H7 (cell line): ENCODE measurements around the gene POLD1. TPM values are rescaled to one million over a fixed set of nuclear protein-coding genes. Genes with fewer than 3 reads are reported as not detected.
"Not testable (repeated sequence)": the region's sequence is repeated elsewhere in the genome, so short reads cannot be mapped to it uniquely, and the experiment has no call there.

Source experiments
- DNase-seq: peaks from one replicate; pipeline ENCODE4 v3.0.0; 2012
- H3K27me3 ChIP-seq: 2 replicates; pipeline ENCODE4 v1.6.0; 2011; ENCODE audit warnings: mild to moderate bottlenecking, low read length; ENCODE audit not compliant: control insufficient read depth, insufficient read depth
- H3K36me3 ChIP-seq: replicated peaks from 2 replicates; pipeline ENCODE4 v1.5.1; 2011; ENCODE audit warnings: low read length; ENCODE audit not compliant: control insufficient read depth, insufficient read depth
- H3K4me3 ChIP-seq: 2 replicates; pipeline ENCODE4 v1.5.1; 2011; ENCODE audit warnings: low read depth, mild to moderate bottlenecking, control low read depth, low read length, moderate library complexity; ENCODE audit not compliant: insufficient read depth
- total RNA-seq: library from RNA; depleted of rRNA; stranded (reverse); fragments of >200 nt; shearing (Covaris generic); gene quantifications from 2 replicates; pipeline ENCODE4 v1.2.3, GENCODE V29; 2014; rRNA removed

The POLD1 gene
- 167 and 185 TPM in 2 replicates for total RNA-seq

DNA sequence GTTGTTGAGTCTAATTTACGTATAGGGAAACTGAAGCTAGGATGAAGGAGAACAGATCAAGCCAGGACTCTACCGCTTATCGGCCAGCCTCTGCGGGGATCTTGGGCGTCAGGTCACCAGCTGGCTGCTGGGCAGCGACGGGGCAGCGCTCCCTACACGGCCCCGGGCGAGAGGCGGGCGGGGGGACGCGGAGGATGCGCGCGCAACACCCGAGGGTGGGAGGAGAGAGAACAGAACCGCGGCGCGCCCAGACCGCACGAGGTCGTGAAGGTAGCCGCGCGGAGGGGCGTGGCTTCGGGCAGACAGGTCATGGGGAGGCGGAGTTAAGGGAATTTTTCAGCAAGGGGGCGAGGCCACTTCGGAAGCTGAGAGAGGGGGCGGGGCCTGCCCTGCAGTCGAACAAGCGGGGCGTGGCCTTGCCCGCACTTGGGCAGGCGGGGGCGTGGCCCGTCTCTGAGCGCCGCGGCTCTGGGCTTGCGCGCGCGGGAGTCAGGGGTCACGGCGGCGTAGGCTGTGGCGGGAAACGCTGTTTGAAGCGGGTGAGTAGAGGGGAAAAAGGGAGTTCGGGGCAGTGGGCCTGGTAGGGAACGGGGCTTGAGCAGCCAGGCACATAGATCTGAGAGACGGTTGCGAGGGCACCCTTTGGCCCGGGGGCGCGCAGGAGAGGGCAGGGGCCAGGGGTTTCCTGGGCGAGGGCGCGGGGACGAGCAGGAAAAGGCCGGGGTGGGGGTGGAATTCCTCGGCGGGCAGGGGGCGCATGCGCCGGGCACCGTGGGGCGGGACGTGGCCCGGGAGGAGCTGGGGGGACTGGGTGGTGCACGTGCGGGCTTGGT is at the start of gene POLD1:
Gene POLD1 (plus strand): TSS at position 496 of the 833 bp plus-strand sequence. CDS start 14,505 bp downstream, outside the sequence.
- Histone ChIP-seq H3K27me3 (no peaks in the 10 kb centered on the region), H3K36me3 (peaks cover 26% of the 10 kb centered on the region), H3K4me3 (peak within 1 kb of the TSS; percentile 58)
- peak; percentile 100 for DNase-seq

DNA sequence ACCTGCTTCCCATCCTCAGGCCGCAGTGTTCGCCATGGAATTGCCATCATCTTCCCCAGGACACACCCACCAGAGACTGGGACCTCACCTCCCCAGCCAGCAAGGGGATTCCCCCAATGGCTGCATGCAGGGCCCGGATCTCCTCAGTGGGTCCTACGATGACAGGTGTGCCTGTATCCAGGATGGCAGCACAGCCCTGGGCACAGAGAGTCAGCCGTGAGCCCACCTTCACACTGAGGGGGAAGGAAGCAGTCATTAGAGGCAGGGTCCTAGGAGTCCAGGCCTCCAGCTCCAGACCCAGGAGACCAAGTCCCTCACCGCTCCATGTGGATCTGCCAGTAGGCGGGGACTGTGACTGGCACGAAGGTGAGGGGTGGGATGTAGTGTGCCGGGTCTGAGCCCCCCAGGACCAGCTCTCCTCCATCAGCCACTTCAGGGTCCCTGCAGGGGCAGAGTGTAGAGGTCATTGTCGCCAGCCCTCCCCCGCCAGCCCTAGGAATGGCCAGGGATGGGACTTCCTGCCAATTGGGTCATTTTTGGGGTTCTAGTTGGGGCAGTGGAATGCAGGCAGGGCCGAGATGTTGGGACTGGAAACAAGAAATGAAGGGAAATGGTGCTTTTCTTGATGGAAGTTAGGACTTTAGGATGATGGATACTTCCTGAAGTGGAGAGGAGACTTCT is 49.3 kb upstream of the POLD1 start:
- Histone ChIP-seq H3K4me3 (no peak overlapping the region), H3K36me3 (peaks cover 1% of the 10 kb centered on the region; the same call in 1 of the 2 replicates), H3K27me3 (peaks cover 3% of the 10 kb centered on the region; the same call in 1 of the 2 replicates)
- DNase-seq = no peak

DNA sequence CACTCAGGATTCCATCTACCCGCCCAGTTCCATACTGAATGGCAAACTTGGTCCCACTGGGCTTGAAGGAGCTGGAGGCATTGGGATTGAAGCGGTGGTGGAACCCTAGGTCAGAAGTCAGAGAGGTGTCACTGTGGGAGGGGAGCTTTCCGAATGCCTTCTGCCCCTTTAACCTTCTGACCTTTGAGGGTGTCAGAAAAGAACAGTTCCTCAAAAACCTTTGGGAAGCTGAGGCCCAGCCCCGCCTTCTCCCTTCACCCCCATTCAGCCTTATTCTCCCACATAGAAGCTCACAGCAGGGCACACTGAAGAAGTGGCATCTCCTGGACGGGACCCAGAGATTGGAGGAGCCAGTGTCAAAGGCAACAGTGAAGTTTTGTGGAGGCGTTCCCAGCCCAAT is 47.1 kb upstream of the POLD1 start:
- not testable (repeated sequence) for DNase-seq, H3K36me3 ChIP-seq, H3K27me3 ChIP-seq, H3K4me3 ChIP-seq

- Histone ChIP-seq H3K36me3 (peaks cover 1% of the 10 kb centered on the region; the same call in 1 of the 2 replicates), H3K4me3 (no peak overlapping the region), H3K27me3 (no peaks in the 10 kb centered on the region)
- DNase-seq = no peak
Measured at GRCh38 chr19:50340331-50340730, 43.8 kb upstream of the POLD1 start.

DNA sequence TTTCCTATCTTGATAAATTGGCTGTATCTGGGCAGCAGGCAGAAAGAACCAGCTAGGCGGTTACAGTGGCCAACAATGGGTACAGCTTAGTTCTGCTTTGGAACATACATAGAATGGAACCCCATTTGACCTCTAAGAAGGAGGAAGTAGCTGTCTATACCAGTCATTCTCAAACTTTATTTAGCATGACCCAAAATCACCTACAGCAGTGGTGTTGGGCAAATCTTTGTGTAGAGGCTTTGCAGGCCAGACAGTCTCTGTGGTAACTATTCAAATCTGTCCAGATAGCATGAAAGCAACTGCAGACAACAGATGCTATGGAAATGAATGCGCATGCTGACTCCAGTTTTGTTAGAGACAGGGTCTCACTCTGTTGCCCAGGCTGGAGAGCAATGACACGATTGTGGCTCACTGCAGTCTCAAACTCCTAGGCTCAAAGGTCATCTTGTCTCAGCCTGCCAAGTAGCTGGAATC is 43.0 kb upstream of the POLD1 start:
- no peak for DNase-seq
- peaks cover 1% of the 10 kb centered on the region; the same call in 1 of the 2 replicates for H3K36me3 ChIP-seq

GRCh38 chr19:50344661-50345318 is 39.4 kb upstream of the POLD1 start:
- no peak overlapping the region for H3K4me3 ChIP-seq
- no peaks in the 10 kb centered on the region for H3K27me3 ChIP-seq
- no peak for DNase-seq
- H3K36me3 ChIP-seq = no peaks in the 10 kb centered on the region; the same call in 1 of the 2 replicates

More for the DNA sequence above, 43.0 kb upstream of the POLD1 start:
- Histone ChIP-seq H3K27me3 (no peaks in the 10 kb centered on the region), H3K4me3 (no peak overlapping the region)

DNA sequence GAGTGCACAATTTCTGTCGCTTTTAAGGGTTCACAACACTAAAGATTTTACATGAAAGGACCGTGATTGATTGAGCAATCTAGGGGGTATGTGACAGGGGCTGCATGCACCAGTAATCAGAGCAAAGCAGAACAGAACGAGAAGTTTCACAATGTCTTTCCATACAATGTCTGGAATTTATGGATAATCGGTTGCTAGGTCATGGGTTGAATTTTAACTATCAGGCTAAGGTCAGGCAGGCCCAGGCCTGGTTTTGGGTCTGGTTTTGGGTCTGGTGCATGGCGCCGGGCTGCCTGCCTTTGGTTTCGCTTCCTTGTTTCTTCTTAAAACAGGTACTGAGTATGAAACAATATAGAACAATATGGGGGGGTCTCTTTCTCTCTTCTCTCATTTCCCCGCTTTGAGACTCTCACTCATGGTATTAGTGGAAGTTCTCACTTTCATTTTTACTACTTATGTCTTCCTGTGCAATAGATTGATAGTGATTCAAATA is 37.0 kb upstream of the POLD1 start:
- H3K4me3 ChIP-seq, H3K36me3 ChIP-seq, DNase-seq, H3K27me3 ChIP-seq: not testable (repeated sequence)

DNA sequence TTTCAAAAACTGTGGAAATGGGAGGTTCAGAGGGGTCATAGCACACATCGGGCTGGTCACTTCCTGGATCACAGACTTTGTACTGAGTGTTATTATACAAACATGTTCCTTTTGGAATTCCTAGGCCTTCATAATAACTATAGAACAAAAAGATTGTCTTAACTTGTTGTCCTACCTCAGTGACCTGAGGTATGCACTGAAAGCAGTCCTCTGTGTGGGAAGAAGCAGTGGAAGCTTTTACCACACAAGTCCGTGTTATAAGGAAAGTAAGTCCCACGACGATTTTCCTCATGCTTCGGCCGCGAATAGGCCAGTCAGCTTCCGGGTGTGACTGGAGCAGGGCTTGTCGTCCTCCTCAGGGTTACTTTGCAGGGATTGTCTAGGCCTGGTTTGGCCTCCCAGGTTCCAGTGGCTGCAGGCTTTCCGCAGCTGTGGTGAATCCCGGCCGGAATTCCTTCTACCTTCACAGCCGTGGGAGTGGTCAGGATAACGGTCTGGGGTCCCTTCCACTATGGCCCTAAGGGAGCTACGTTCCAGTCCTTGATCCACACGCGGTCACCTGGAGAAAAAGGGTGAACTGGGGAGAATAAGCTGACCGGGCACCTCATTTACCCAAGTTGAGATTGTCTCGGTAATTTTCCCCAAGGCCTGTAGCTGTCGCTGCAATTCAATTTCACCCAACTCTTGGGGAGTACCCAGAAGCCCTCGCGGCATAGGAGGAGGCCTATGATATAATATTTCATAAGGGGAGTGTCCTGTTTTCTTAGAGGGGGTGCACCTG is 34.7 kb upstream of the POLD1 start:
- Histone ChIP-seq H3K36me3 (no peaks in the 10 kb centered on the region; the same call in 1 of the 2 replicates), H3K4me3 (no peak overlapping the region), H3K27me3 (no peaks in the 10 kb centered on the region)
- no peak for DNase-seq

DNA sequence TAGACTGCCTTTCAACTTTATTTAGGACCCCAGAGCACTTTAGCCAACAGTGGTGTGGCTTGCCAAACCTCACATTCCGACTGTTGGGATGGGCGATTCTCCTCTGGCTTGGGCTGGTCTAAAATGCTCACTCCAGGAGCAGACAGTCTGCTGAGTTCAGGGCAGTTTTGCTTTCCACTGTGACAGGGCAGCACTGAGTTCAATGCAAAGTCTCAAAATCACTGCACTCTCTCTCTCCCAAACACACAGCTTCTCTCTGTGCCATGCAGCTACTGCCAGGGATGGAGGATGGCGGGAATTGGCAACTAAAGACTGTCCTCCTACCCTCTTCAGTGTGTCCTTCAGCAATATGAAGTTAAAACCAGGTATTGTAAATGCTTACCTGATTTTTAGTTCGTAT is 31.9 kb upstream of the POLD1 start:
- Histone ChIP-seq H3K36me3 (no peaks in the 10 kb centered on the region), H3K4me3 (no peak overlapping the region), H3K27me3 (no peaks in the 10 kb centered on the region)
- no peak for DNase-seq

DNA sequence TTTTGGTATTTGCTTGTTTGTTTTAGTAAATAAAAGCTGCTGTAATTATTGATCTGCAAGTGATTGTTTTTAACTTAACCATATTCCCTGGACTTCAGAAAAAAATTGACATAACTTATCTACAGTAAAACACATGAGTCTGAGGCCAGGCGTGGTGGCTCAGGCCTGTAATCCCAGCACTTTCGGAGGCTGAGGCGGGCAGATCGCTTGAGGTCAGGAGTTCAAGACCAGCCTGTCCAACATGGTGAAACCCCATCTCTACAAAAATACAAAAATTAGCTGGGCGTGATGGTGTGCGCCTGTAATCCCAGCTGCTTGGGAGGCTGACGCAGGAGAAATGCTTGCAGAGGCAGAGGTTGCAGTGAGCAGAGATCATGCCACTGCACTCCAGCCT is 30.7 kb upstream of the POLD1 start:
- H3K27me3 ChIP-seq, DNase-seq, H3K36me3 ChIP-seq, H3K4me3 ChIP-seq: not testable (repeated sequence)

- H3K27me3 ChIP-seq = no peaks in the 10 kb centered on the region
- no peak for DNase-seq
- H3K36me3 ChIP-seq = no peaks in the 10 kb centered on the region
- no peak overlapping the region for H3K4me3 ChIP-seq
Measured at GRCh38 chr19:50356691-50357177, 27.4 kb upstream of the POLD1 start.

- Histone ChIP-seq H3K4me3 (peak overlapping the region; percentile 1; the same call in 1 of the 2 replicates), H3K27me3 (no peaks in the 10 kb centered on the region), H3K36me3 (no peaks in the 10 kb centered on the region)
- peak; percentile 83 for DNase-seq
Measured at GRCh38 chr19:50357178-50358100, 26.7 kb upstream of the POLD1 start.
